Adrenal gland (tissue), 12 donors: ENCODE data around the gene DDAH2. TPM values are rescaled to one million over a fixed set of nuclear protein-coding genes. Genes with fewer than 3 reads are reported as not detected.

ENCODE experiments used
- DNase-seq, 7 donors: peaks; one replicate each; pipeline ENCODE4 v3.0.0-alpha.2; 2019 to 2020
- H3K27ac ChIP-seq, 5 donors: fragments of 200-600 bp; sonication (generic) in 4 of 5; 1 replicate in 3 of 5; 2 replicates in 2 of 5; pipeline versions ENCODE4 v1.5.1 to v1.8.0; 2016 to 2020; ENCODE audit warnings: mild to moderate bottlenecking in 1 of 5
- H3K27me3 ChIP-seq: fragments of 200-600 bp; 2 replicates; pipeline ENCODE4 v1.8.0; 2021
- H3K36me3 ChIP-seq, 2 donors: fragments of 200-600 bp; replicated peaks in 1 of 2; 1 replicate in 1 of 2; 2 replicates in 1 of 2; pipeline versions ENCODE4 v1.5.1 to v1.8.0; 2018 to 2022
- H3K4me1 ChIP-seq, 2 donors: fragments of 200-600 bp; replicated peaks in 1 of 2; 1 replicate in 1 of 2; 2 replicates in 1 of 2; pipeline versions ENCODE4 v1.5.1 to v1.8.0; 2018 to 2021
- H3K4me3 ChIP-seq, 4 donors: fragments of 200-600 bp; sonication (generic) in 3 of 4; one replicate each; pipeline ENCODE4 v1.5.1; 2016 to 2018
- H3K9me3 ChIP-seq, 3 donors: fragments of 200-600 bp; sonication (generic) in 1 of 3; replicated peaks in 1 of 3; 1 replicate in 2 of 3; 2 replicates in 1 of 3; pipeline versions ENCODE4 v1.5.1 to v1.8.0; 2016 to 2021
- CTCF ChIP-seq, 6 experiments: fragments of 450-650 bp in 4 of 6; fragments of 200-600 bp in 2 of 6; sonication (generic) in 1 of 6; IDR thresholded peaks; 1 replicate in 5 of 6; 2 replicates in 1 of 6; pipeline versions ENCODE4 v1.5.1 to v1.8.0; 2016 to 2021; ENCODE audit warnings: antibody characterized with exemption in 6 of 6, mild to moderate bottlenecking in 2 of 6, moderate library complexity in 1 of 6
- POLR2A ChIP-seq, 2 donors: fragments of 450-650 bp; IDR thresholded peaks; one replicate each; pipeline ENCODE4 v1.6.1; 2017; ENCODE audit warnings: antibody characterized with exemption in 2 of 2, mild to moderate bottlenecking in 2 of 2, moderate library complexity in 1 of 2
- WGBS, 4 donors: extraction: QIAGEN DNeasy Blood & Tissue Kit in 2 of 4; methylation state at CpG; one replicate each; pipeline versions ENCODE4 v1.1.5 to v1.1.7; 2013 to 2017; 5-methylcytosine and 5-hydroxymethylcytosine counted together
- intact Hi-C, 2 donors: fragments of 100-400 bp; cut with DNase I; formaldehyde crosslinking; loops; one replicate each; pipeline versions ENCODE4 v1.14.1 to v1.15.0; 2022 to 2023
- polyA plus RNA-seq, 3 donors: library from polyadenylated mRNA; stranded (reverse); fragments of 200-250 nt in 2 of 3; fragments of 350-450 nt in 1 of 3; fragmentation: Illumina TruSeq in 1 of 3; extraction: RNeasy Lipid Tissue Mini Kit (QIAGEN cat#74804) in 1 of 3; gene quantifications; one replicate each; pipeline ENCODE4 v1.2.3, GENCODE V29; 2013 to 2014
- total RNA-seq, 9 donors: library from RNA; depleted of rRNA in 4 of 9; stranded (reverse); fragments of >200 nt in 4 of 9; fragments of 120-200 nt in 1 of 9; fragmentation: NEBNext Ultra II Directional in 1 of 9; extraction: Animal tissue kit (Norgen Biotek cat#: 25700) in 1 of 9; gene quantifications; one replicate each; pipeline versions ENCODE4 v1.1.0 to v1.2.4, GENCODE V29; 2013 to 2023
- donor health status: healthy with polysubstance abuse.
- donor health status: Bipolar disorder and iron deficiency.
- donor health status: DM: yes; HTN: yes; CAD: no.
- donor health status: DM: no; HTN: no; CAD: no.
- donor health status: DM: no; HTN: no; CAD: no.
- donor health status: DM: yes; HTN: yes; CAD: no.

Gene DDAH2
- total and polyA plus RNA-seq, 12 donors = 6.4 to 202 (median 33.1) TPM

- Histone ChIP-seq H3K4me3 (no peak overlapping the region), H3K27ac (no peak overlapping the region), H3K36me3 (peaks cover 0 to 94% of the 10 kb centered on the region in 2 donors), H3K27me3 (no peaks in the 10 kb centered on the region), H3K4me1 (no peaks in the 10 kb centered on the region), H3K9me3 (no peaks in the 10 kb centered on the region)
- TF ChIP-seq POLR2A (IDR thresholded peaks at IDR 0.05) (no peak), CTCF (IDR thresholded peaks at IDR 0.05) (no peak)
- DNase-seq = no peak
- intact Hi-C loops = no loop called here
- 88 to 100% (median 91%) methylated on average over 2 to 6 of the region's 6 CpGs for WGBS, 4 donors
These were observed 35.6 kb downstream of the DDAH2 start for GRCh38 chr6:31693535-31693934.

DNA sequence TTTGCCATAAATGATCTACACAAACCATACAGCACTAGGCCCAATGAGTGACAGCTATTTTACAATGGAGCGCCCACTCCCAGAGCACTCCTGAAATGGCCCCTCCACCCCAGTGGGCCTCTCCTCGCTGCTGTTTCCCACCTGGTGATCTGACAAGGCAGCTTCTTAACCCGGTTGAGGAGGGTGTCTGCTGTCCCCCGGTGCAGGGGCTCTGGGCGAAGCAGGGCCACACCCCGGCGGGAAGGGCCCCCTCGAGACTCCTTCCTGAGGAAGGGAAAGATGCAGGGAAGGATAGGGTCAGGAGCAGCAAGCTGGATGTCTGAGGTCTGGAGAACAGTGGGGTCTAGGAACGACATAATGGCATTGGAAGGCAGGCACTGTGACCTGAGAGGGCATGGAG lies 36.2 kb downstream of the DDAH2 start:
- H3K27me3 ChIP-seq = no peaks in the 10 kb centered on the region
- 87 to 93% (median 89%) methylated on average over 9 of the region's 9 CpGs for WGBS, 4 donors
- TF ChIP-seq CTCF (IDR thresholded peaks at IDR 0.05) (no peak), POLR2A (IDR thresholded peaks at IDR 0.05) (no peak)
- H3K36me3 ChIP-seq = peaks cover 0 to 99% of the 10 kb centered on the region in 2 donors
- H3K4me3 ChIP-seq = no peak overlapping the region
- no peaks in the 10 kb centered on the region for H3K9me3 ChIP-seq
- H3K27ac ChIP-seq = no peak overlapping the region
- H3K4me1 ChIP-seq = no peaks in the 10 kb centered on the region
- no peak for DNase-seq
- intact Hi-C loops = no loop called here

GRCh38 chr6:31692353-31692752 lies 36.7 kb downstream of the DDAH2 start:
- no peaks in the 10 kb centered on the region for H3K9me3 ChIP-seq
- no peaks in the 10 kb centered on the region for H3K4me1 ChIP-seq
- no peak for DNase-seq
- no peaks in the 10 kb centered on the region for H3K27me3 ChIP-seq
- peaks cover 0 to 99% of the 10 kb centered on the region in 2 donors for H3K36me3 ChIP-seq
- intact Hi-C loops = no loop called here
- 87 to 95% (median 89%) methylated on average over 3 to 4 of the region's 4 CpGs for WGBS, 4 donors
- no peak overlapping the region for H3K4me3 ChIP-seq
- no peak for TF ChIP-seq CTCF (IDR thresholded peaks at IDR 0.05)
- no peak for TF ChIP-seq POLR2A (IDR thresholded peaks at IDR 0.05)
- no peak overlapping the region for H3K27ac ChIP-seq

GRCh38 chr6:31691564-31692108 lies 37.5 kb downstream of the DDAH2 start:
- H3K36me3 ChIP-seq = peaks cover 0 to 99% of the 10 kb centered on the region in 2 donors

More at GRCh38 chr6:31691564-31692108, 37.5 kb downstream of the DDAH2 start:
- Histone ChIP-seq H3K27me3 (no peaks in the 10 kb centered on the region), H3K27ac (no peak overlapping the region), H3K9me3 (no peaks in the 10 kb centered on the region), H3K4me3 (no peak overlapping the region), H3K4me1 (no peaks in the 10 kb centered on the region)
- DNase-seq = no peak
- 94 to 100% (median 94%) methylated on average over 3 to 12 of the region's 12 CpGs for WGBS, 4 donors
- intact Hi-C loops = no loop called here
- TF ChIP-seq POLR2A (IDR thresholded peaks at IDR 0.05) (no peak), CTCF (IDR thresholded peaks at IDR 0.05) (no peak)
